Activated CD4-positive, alpha-beta T cell treated with anti-CD3 and anti-CD28 coated beads, Interleukin-2, amount 50 U/mL, for 16 hours (primary cell): Measurements from ENCODE around the gene ARVCF.

Experiments
- DNase-seq: peaks from one replicate; pipeline ENCODE4 v3.0.0-alpha.2; 2020

Gene ARVCF

DNA sequence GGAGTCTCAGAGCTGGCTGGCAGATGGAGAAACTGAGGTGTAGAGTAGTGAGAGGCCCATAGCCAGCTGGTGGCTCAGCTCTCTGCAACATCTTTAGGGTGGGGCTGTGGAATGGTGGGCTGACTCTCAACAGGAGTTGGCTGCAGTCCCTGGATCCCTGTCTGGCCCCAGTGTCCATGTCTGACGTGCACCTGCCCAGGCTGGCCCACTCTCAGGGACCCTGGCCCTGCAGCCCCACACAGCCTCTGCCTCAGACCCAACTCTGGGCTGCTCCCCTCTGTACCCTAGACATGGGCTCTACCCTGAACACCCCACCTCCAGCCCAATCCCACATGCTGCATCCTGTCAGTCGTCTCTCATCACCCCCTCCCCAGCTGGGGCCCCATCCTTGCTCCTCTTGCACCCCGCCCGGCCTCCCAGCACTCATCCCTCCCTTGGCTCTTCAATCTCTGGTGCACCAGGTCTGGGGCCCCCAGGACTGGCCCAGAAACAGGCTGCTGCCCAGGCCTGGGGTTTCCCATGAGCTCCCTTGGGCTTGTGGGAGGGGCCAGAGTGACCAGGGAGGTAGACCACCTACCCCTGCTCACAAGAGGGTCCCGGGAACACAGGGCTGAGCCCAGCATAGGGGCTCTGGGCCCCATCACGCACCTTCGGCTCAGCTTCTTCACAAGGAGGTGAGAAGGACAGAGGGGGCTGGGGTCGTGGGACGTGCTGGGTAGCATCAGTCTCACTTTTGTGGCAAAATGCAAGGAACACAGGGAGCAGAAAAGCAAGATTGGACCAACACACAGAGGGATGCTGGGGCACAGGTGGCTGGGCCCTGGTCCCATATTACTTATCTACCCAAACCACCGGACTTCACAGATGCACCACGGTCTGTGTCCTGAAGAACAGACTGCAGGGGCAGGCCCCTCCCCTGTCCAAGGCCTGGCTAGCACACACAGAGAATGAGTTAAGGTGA, 31.5 kb downstream of the ARVCF start:
- DNase-seq: no peak

- DNase-seq: no peak
These were observed 32.3 kb downstream of the ARVCF start for GRCh38 chr22:19984201-19984753.

- no peak for DNase-seq
These were observed 32.9 kb downstream of the ARVCF start for GRCh38 chr22:19983741-19984140.

- no peak for DNase-seq
These were observed 33.5 kb downstream of the ARVCF start for GRCh38 chr22:19982991-19983578.

DNA sequence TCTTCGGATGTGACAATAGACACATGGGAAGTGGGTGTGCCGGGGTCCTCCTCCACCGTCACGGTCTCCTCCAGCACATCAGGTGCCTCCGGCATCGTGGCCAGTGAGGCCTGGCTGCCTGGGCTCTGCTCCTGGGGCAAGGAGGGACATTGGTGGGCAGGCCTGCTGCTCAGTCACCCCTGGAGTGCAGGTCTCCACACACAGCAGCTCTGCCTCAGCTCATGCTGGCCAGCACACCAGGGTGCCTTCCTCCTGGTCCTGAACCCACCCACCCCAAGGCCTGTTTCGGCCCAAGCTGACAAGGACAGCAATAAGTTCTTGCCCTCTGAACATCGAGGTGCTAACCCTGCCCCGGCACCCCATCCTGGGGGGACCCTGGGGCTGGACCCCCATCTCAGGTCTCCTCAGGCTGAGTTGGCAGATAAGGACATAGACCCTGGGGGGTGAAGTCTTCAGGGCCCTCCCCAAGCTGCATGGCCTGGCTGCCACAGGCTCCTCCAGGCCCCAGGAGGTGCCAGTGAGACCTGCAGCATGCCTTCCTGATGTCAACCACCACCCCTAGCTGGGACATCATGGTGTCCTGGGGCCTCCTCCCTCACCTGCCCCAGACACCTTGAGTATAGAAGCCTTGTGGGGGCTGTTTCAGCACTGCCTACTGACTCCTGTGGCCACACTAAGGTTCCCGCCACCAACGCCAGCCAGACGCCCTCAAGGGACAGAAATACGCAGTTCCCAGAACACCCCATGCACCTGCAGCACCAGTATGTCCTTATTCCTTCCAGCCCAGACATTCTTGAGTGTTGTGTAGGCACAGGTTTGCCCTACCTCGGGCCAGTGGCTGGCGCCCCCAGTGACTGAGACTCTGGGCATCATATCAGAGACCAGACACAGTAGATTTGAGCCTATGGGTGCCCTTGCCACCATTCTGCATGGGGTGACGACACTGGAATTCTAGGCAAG, 34.4 kb downstream of the ARVCF start:
- DNase-seq: no peak

DNA sequence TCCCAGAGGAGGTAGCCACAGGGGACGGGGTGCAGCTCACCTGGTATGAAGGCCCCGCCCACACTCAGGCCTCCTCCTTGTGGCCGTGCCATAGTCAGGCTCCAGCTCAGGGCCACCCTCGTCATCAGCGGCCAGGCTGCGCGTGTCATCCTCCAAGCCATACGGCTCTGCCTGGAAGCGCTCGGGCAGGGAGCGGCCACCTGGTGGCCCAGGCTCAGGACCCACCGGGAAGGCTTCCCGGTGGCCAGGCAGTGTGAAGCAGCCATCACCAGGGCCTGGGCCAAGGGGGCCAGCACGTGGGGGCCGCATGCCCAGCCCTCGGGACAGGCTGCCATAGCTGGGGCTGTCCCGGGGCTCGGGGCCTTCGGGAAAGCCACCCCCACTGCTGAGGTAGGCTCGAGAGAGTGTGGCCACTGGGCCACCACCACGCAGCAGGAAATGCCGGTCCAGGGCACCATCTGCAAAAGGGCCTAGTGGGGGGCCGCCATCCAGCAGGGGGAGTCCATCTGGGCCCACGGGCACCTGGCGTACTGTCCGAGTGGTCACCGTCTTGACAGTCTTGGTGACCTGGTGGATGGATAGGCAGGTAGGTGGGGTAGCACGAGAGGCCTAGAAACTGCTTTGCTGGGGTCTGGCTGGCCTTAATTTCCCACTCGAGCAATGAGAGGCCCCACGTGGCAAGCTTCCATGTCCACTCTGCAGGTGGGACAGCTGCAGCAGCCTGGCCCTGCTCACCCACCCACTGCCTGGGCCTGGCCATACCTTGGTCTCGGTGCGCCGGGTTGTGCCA, 35.3 kb downstream of the ARVCF start:
- DNase-seq: no peak

GRCh38 chr22:19980766-19981165, 35.9 kb downstream of the ARVCF start:
- no peak for DNase-seq

DNA sequence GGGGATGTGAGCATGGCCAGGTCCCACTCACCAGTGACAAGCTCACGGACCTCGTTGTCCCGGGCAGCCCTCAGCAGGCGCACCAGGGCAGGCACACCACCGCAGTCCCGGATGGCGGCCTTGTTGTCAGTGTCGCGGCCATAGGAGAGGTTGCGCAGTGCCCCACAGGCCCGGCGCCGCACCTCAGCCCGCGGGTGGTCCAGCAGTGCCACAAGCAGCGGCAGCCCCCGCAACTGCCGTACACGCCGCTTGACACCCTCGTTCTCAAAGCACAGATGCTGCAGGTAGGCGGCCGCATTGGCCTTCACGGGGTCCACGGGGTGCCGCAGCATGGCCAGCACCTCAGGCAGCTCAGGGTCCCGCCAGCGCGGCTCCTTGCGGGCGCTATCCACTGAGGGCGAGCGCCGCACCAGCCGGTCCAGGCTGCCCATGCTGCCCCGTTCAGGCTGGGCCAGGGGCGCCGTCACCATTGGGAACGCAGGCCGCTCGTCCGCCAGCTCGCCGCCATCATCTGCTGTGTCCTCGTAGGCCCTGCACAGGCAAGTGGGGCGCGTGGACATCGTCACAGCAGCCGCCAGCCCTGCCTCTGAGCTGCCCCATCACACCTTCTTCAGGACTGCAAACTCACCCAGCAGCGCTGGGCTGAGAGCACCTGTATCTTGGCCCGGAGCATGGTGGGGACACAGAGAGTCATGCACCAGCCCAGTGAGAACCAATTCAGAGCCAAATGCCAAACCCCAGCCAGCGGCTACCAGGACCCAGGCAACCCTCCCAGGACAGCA, 36.7 kb downstream of the ARVCF start:
- no peak for DNase-seq

- no peak for DNase-seq
These were observed 37.9 kb downstream of the ARVCF start for GRCh38 chr22:19978748-19979147.

DNA sequence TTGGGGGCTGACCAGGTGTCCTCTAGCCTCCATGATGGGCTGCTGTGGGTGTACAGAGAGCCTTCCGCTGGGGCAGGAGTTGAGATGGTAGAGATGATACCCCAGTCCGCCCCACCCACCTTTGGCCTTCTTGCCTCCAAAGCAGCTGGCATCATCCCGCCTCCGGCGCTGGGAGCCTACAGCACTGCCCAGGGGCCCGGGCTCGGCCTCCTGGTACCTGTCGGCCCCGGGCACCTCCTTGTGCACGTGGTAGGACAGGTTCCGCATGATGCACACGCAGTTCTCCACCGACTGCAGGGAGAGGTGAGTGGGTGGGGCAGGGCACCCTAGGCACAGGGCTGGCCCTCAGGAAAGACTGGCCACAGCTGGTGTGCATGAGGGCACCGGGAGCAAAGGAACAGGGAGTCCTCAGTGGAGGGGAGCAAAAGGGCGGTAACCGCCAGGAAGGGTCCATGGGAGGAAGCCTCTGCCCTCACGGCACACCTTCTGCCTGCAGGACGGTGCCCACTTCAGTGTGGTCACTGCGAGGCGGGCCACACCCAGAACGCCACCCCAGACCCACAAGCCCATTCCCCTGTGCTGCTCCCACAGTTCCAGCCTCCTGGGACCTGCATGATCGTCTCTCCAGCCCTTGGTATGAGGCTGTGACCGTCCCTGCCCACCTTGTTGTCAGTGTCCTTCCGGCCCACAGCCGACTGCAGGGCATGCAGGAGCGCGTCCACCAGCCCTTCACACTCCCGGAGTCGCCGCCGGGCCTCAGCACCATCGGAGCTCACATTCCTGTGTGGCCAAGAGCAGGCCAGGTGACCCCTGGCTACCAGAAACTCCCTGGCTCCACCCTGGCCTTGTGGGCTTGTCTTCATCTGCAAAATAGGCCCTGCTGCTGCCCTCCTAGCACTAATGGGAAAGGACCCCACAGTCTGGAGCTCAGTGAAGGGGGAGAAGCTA, 39.1 kb downstream of the ARVCF start:
- DNase-seq: no peak

DNA sequence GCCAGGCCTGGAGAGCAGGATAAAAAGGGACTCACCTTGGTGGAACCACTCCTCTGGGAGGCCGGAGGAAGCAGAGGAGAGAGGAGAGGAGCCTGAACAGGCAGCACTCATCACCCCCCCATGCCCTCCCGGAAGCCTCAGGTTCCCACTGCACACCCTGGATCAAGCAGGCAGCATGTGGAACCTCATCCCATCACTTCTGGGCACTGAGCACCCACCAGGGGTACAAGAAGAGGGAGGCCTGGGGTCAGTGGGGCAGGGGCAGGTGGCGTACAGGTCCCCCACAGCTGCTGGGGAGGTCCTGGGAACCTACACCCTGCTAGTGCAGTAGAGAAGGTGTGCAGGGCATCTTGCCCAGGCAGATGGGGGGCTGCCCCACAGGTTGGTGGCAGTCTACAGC, 40.0 kb downstream of the ARVCF start:
- no peak for DNase-seq

- DNase-seq: no peak
These were observed 41.0 kb downstream of the ARVCF start for GRCh38 chr22:19975707-19976035.

- no peak for DNase-seq
These were observed 41.5 kb downstream of the ARVCF start for GRCh38 chr22:19974935-19975706.

- peak; percentile 35 for DNase-seq
These were observed 42.3 kb downstream of the ARVCF start for GRCh38 chr22:19974268-19974861.

- DNase-seq: no peak
These were observed 42.9 kb downstream of the ARVCF start for GRCh38 chr22:19973551-19974267.

DNA sequence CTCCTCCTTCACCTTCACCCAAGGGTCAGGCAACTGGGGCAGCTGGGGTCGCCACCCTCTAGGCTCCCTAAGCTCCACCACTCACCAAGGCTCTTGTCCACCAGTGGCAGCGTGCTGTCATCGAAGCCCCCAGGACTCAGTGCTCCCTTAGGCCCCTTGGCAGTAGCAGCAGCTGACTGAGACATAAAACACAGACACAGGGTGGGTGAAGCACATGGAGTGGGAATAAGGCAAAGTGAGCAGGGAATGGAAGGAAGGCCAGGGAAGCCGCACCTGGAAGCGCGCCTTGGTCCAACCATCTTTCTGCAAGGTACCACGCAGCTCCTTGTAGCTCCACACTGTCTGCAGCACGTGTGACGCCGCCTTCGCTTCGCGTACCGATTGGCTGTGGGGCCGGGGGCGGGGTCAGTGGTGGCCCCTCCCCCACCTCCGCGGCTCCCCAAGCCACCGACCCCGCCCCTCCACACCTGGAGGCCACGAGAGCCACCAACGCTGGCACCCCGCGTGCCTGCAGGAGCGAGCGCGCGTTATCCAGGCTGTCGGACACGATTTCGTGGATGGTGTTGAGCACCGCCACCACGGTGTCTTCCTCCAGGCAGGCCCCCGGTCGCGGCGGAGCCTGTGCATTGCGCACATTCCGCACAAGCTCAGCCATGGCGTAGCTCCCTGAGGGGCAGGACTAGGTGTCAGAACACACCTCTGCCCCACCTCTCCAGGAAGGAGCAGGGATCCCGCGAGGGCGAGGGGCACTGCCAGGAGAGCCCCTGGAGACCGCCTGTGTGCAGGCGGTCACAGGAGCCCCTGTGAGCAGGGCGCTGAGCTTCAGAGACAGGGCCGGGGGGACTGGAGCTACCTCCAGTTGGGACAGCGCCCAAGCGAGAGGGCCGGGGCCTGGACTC, 43.7 kb downstream of the ARVCF start:
- no peak for DNase-seq

GRCh38 chr22:19972251-19972650, 44.4 kb downstream of the ARVCF start:
- no peak for DNase-seq
